Measurements from ENCODE around the gene MKNK1. TPM values are rescaled to one million over a fixed set of nuclear protein-coding genes. Genes with fewer than 3 reads are reported as not detected.

Gene MKNK1
- total and polyA plus RNA-seq, 2 of the 8 experiments (the other 6 are each of a cell fraction or from before 2014, with no cell fraction given) = 13.9 to 21.5 TPM

DNA sequence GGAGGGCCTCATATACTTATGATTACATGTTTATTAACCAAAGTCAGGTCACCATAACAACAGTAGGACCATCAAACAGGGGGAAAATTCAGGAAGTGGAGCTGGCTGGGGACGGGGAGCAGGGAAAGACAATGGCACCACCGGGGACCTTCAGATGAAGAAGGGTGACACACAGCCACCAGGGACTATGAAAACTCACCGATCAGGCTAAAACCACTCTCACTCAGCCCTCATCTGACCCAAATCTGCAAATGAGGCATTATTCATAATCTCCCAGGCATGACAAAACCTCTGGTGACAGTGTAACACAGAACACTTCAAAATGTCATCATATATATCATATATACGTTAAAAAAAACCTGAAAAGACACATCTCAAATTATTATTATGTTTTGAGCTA, 11.2 kb downstream of the MKNK1 start:
- FAIRE-seq (no peak), DNase-seq (ENCODE audit: low read depth in 1 of 2, low spot score in 2 of 2) (no peak)
- Histone ChIP-seq H3K4me3 (ENCODE audit: extremely low read depth in 1 of 4, insufficient read depth in 2 of 4, low read depth in 3 of 4, low read length in 4 of 4) (no peak overlapping the region), H2AK5ac (ENCODE audit: low read depth, low read length) (no peak overlapping the region), H3K4me2 (ENCODE audit: insufficient read depth in 1 of 2, low read depth in 2 of 2, low read length in 2 of 2) (no peak overlapping the region), H4K5ac (ENCODE audit: insufficient read length, low read depth, low read length) (no peak overlapping the region), H2BK20ac (ENCODE audit: low read length) (no peak overlapping the region), H3K56ac (replicated peaks; ENCODE audit: insufficient read length, low read depth, low read length) (no peak overlapping the region), H3K36me3 (ENCODE audit: control insufficient read depth in 2 of 4, insufficient read depth in 4 of 4, low read length in 3 of 4) (no peaks in the 10 kb centered on the region; a peak in 2 of 8 replicates), H3K23me2 (ENCODE audit: low read depth, low read length) (no peaks in the 10 kb centered on the region), H3K18ac (ENCODE audit: extremely low read depth, low read length) (no peak overlapping the region), H3K9me3 (ENCODE audit: insufficient read depth in 2 of 2, low read depth in 1 of 2, low read length in 1 of 2) (no peaks in the 10 kb centered on the region), H3K27ac (ENCODE audit: low read depth, low read length) (no peak overlapping the region), H3K79me2 (ENCODE audit: control insufficient read depth in 1 of 2, insufficient read depth in 2 of 2, low read length in 2 of 2) (no peaks in the 10 kb centered on the region), H3K27me3 (replicated peaks in 1 of 4; ENCODE audit: control insufficient read depth in 3 of 4, extremely low read depth in 1 of 4, insufficient read depth in 3 of 4, low read length in 3 of 4) (no peaks in the 10 kb centered on the region), H3K79me1 (ENCODE audit: low read depth, low read length) (no peaks in the 10 kb centered on the region; the same call in 1 of the 2 replicates), H2BK12ac (ENCODE audit: low read depth, low read length) (no peak overlapping the region), H3K9ac (replicated peaks in 1 of 4; ENCODE audit: extremely low read depth in 1 of 4, low read depth in 3 of 4, low read length in 3 of 4) (no peak overlapping the region), H2AFZ (ENCODE audit: low read length) (no peak overlapping the region), H3K4me1 (replicated peaks in 1 of 4; ENCODE audit: control insufficient read depth in 3 of 4, insufficient read depth in 4 of 4, low read length in 3 of 4) (no peaks in the 10 kb centered on the region; a peak in 1 of 7 replicates), H2BK120ac (replicated peaks; ENCODE audit: low read depth, low read length) (no peak overlapping the region), H2BK5ac (ENCODE audit: low read depth, low read length) (no peak overlapping the region), H3K4ac (replicated peaks; ENCODE audit: insufficient read length, low read depth, low read length) (no peak overlapping the region), H4K8ac (ENCODE audit: extremely low read depth, insufficient read depth, low read length) (no peak overlapping the region), H3K23ac (ENCODE audit: insufficient read length) (no peak overlapping the region), H2BK15ac (ENCODE audit: low read length) (no peak overlapping the region), H4K91ac (replicated peaks; ENCODE audit: insufficient read length, low read length) (no peak overlapping the region), H4K20me1 (replicated peaks in 1 of 2; ENCODE audit: control insufficient read depth in 1 of 2, insufficient read depth in 2 of 2, low read length in 2 of 2) (no peaks in the 10 kb centered on the region), H3K14ac (ENCODE audit: insufficient read length) (no peak overlapping the region)
- CTCF ChIA-PET (ENCODE audit: partially characterized antibody) = interaction anchor here (0.7 kb wide), 1 partner anchor 11 kb away, joined by 3 read pairs; the partner anchor contains the start of gene MKNK1
- POLR2A ChIA-PET (ENCODE audit: partially characterized antibody) = no interaction called here
- no peak for TF ChIP-seq ASH2L (IDR thresholded peaks at IDR 0.05; ENCODE audit: low read length)
- TF ChIP-seq SIX5 (IDR thresholded peaks at IDR 0.05; ENCODE audit: low read depth, low read length) = no peak
- whole genome bisulfite sequencing, 2 experiments (ENCODE audit: extremely low coverage in 1 of 2, insufficient coverage in 1 of 2, insufficient read length in 1 of 2, insufficient replicate concordance in 2 of 2, low coverage in 1 of 2, low lambda C conversion rate in 2 of 2, missing lambda C conversion rate in 1 of 2) = 85 to 100% methylated on average over 1 to 4 of the region's 4 CpGs

Measured in H1 (cell line).